Measurements from ENCODE around the gene SNHG17. TPM values are rescaled to one million over a fixed set of nuclear protein-coding genes. Genes with fewer than 3 reads are reported as not detected.
A peak's percentile ranks its signal among the peaks of the same experiment; 100 is the strongest.

Gene SNHG17
- total and polyA plus RNA-seq, 9 of the 15 experiments (the other 6 are each of a cell fraction or from before 2014, with no cell fraction given), result 29.8 to 106 (median 57.7) TPM

DNA sequence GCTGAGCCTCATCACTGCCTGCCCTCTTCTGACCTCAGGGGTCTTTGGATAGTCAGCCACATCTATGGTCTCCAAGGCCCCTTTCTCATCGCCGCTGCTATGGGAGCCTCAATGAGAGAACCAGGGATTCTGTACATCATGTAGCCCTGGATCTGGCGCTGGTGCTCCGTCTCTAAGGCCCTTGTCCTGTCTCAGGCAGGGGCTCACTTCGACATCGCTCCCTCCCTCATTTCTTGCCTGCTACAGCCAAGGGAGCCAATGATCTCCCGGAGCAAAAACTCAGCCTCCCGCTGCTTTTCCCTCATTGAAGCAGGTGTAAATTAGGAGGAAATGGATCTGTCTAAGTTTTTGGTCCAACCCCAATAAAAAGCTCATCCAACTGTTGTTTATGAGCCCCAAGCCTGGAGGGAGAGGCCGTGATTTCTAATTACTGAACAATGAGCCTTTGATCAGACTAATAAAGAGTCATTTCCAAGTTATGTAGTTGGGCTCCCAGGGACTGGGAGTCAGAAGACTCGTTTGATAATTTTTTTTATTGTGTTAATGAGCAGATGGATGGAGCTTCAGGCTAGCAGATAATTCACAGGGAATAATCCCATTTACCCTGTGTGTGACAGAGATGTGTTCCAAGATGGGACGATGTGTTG lies 58.0 kb downstream of the SNHG17 start:
- DNase-seq (ENCODE audit: extremely low read depth in 1 of 4, low spot score in 3 of 4) (no peak), ATAC-seq (no peak), FAIRE-seq (no peak)
- no peaks in the 10 kb centered on the region for H3K79me2 ChIP-seq (ENCODE audit: control insufficient read depth, insufficient read depth, low read length)
- H2AFZ ChIP-seq (ENCODE audit: low read depth, low read length), result no peak overlapping the region
- no TSS peak for BruUV-seq (replicated peaks)
- H4K20me1 ChIP-seq (replicated peaks; ENCODE audit: control insufficient read depth, insufficient read depth, low read length), result no peaks in the 10 kb centered on the region
- no peak overlapping the region for H3K4me3 ChIP-seq
- TF ChIP-seq CREB3L1 (IDR thresholded peaks at IDR 0.05; ENCODE audit: borderline replicate concordance, low read depth) (no peak), KDM2B (CRISPR knock-in tag; IDR thresholded peaks at IDR 0.05) (no peak)
- no peak overlapping the region for H3K27ac ChIP-seq (ENCODE audit: extremely low read depth, low read depth, low read length)
- no peak overlapping the region for H3K9ac ChIP-seq (ENCODE audit: insufficient read depth in 1 of 2, low read depth in 2 of 2, low read length in 2 of 2)
- no peaks in the 10 kb centered on the region for H3K9me3 ChIP-seq (replicated peaks; ENCODE audit: control insufficient read depth, insufficient read depth, low read depth, low read length)
- no peaks in the 10 kb centered on the region for H3K9me1 ChIP-seq (ENCODE audit: control insufficient read depth, insufficient read depth, low read length)
- no peaks in the 10 kb centered on the region for H3K36me3 ChIP-seq (ENCODE audit: control insufficient read depth, insufficient read depth, low read length)
- intact Hi-C loops (cut with micrococcal nuclease) (no loop called here), in situ Hi-C loops (cut with MboI) (no loop called here)
- POLR2A ChIA-PET, result interaction anchor here (0.6 kb wide), 1 partner anchor 51 kb away, joined by 3 read pairs; no protein-coding TSS in a partner anchor
- WGBS (ENCODE audit: insufficient coverage, low coverage, missing lambda C conversion rate), result 20% methylated on average over 11 of the region's 11 CpGs
- peaks cover 7 to 14% of the 10 kb centered on the region in 2 experiments; a peak in 4 of 5 replicates for H3K4me1 ChIP-seq (replicated peaks in 1 of 2; ENCODE audit: control insufficient read depth in 2 of 2, insufficient read depth in 2 of 2, low read length in 2 of 2)
- CTCF ChIA-PET (ENCODE audit: low intra/inter-chr PET ratio), result no interaction called here
- no peak overlapping the region for H3K4me2 ChIP-seq (ENCODE audit: insufficient read depth, low read length)
- peaks cover 19 to 29% of the 10 kb centered on the region in 2 experiments; a peak in 4 of 5 replicates for H3K27me3 ChIP-seq (ENCODE audit: control insufficient read depth in 2 of 2, insufficient read depth in 2 of 2, low read length in 2 of 2)

GRCh38 chr20:38373898-38374297 lies 61.2 kb downstream of the SNHG17 start:
- peaks cover 7 to 14% of the 10 kb centered on the region in 2 experiments; a peak in 4 of 5 replicates for H3K4me1 ChIP-seq (replicated peaks in 1 of 2; ENCODE audit: control insufficient read depth in 2 of 2, insufficient read depth in 2 of 2, low read length in 2 of 2)
- H3K4me2 ChIP-seq (ENCODE audit: insufficient read depth, low read length), result no peak overlapping the region
- DNase-seq (ENCODE audit: extremely low read depth in 1 of 4, low spot score in 3 of 4) (no peak), ATAC-seq (no peak), FAIRE-seq (no peak)
- no peaks in the 10 kb centered on the region for H3K9me3 ChIP-seq (replicated peaks; ENCODE audit: control insufficient read depth, insufficient read depth, low read depth, low read length)
- in situ Hi-C loops (cut with MboI) (no loop called here), intact Hi-C loops (cut with micrococcal nuclease) (no loop called here)
- no peaks in the 10 kb centered on the region for H4K20me1 ChIP-seq (replicated peaks; ENCODE audit: control insufficient read depth, insufficient read depth, low read length)
- peaks cover 13 to 33% of the 10 kb centered on the region in 2 experiments; a peak in 4 of 5 replicates for H3K27me3 ChIP-seq (ENCODE audit: control insufficient read depth in 2 of 2, insufficient read depth in 2 of 2, low read length in 2 of 2)
- H3K36me3 ChIP-seq (ENCODE audit: control insufficient read depth, insufficient read depth, low read length), result no peaks in the 10 kb centered on the region
- H3K27ac ChIP-seq (ENCODE audit: extremely low read depth, low read depth, low read length), result no peak overlapping the region
- WGBS (ENCODE audit: insufficient coverage, low coverage, missing lambda C conversion rate), result 6% methylated on average over 5 of the region's 5 CpGs
- H3K9me1 ChIP-seq (ENCODE audit: control insufficient read depth, insufficient read depth, low read length), result no peaks in the 10 kb centered on the region
- ChIA-PET POLR2A (interaction anchor here (1.1 to 3.8 kb wide), 4 partner anchors 10 to 59 kb away, joined by 3 to 13 read pairs (median 6); no protein-coding TSS in a partner anchor), CTCF (ENCODE audit: low intra/inter-chr PET ratio) (no interaction called here)
- H3K9ac ChIP-seq (ENCODE audit: insufficient read depth in 1 of 2, low read depth in 2 of 2, low read length in 2 of 2), result peak overlapping the region in 1 of 2 experiments; percentile 24; a peak in 1 of 4 replicates
- H2AFZ ChIP-seq (ENCODE audit: low read depth, low read length), result no peak overlapping the region
- H3K4me3 ChIP-seq, result no peak overlapping the region
- H3K79me2 ChIP-seq (ENCODE audit: control insufficient read depth, insufficient read depth, low read length), result no peaks in the 10 kb centered on the region
- BruUV-seq (replicated peaks), result no TSS peak
- TF ChIP-seq ZSCAN32 (CRISPR knock-in tag; IDR thresholded peaks at IDR 0.05) (no peak), ZBTB1 (CRISPR knock-in tag; IDR thresholded peaks at IDR 0.05; ENCODE audit: borderline replicate concordance, low read depth) (no peak), CHCHD3 (CRISPR knock-in tag; IDR thresholded peaks at IDR 0.05) (no peak), ZNF146 (CRISPR knock-in tag; IDR thresholded peaks at IDR 0.05; ENCODE audit: unreplicated experiment) (no peak), ZBTB9 (CRISPR knock-in tag; IDR thresholded peaks at IDR 0.05) (no peak), E2F8 (IDR thresholded peaks at IDR 0.05; ENCODE audit: low read depth, partially characterized antibody) (no peak), IFI16 (CRISPR knock-in tag; IDR thresholded peaks at IDR 0.05) (no peak)

All from K562 (cell line).